ENCODE measurements around the gene PLCZ1.
"Not testable (repeated sequence)": the region's sequence is repeated elsewhere in the genome, so short reads cannot be mapped to it uniquely, and the experiment has no call there.

Gene PLCZ1

DNA sequence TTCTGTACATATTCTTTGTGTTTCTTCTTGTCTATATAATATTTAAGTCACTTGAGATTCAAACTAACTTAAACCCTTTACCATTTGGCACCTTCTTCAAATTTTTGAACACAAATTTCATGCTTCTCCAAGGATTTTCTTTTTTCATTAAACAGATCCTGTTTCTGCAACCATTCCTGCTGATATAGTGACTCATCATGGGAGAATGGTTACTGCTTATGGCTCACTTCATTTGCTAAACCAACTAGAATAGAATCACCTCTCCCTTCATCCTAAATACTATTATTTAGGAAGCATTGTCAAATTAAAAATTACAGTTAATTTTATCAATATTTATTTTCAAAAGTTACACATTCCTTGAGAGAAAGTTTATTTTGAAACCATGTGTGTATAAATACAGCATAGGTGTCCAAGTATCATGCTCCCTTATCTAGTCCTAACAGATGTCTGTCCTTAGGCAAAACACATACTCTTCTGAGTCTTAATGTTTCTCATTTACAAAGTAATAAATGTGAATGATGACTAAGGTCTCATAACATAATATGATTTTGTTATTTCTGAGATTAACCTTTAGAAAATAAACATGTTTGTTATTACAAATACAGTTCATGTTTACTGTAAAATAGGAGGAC is 40.7 kb downstream of the PLCZ1 start:
- no peak for DNase-seq

DNA sequence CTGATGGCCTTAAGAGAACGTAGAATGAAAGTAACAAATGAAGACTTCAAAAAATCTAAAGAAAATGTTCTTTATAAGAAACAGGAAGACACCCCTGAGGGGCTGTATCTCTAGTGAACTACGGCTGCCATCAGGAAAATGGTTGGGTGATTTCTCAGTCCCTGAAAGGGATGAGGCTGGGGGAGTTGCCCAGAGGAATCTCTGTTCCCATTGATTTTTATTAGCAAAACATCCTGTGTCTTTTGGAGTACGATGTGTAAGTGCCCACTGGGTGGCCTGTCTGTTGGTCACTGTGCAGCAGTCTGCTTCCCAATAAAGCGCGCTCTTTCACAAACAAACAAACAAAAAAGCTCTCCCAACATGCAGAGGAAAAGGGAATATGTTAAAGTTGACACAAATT is 43.8 kb downstream of the PLCZ1 start:
- DNase-seq, result not testable (repeated sequence)

DNA sequence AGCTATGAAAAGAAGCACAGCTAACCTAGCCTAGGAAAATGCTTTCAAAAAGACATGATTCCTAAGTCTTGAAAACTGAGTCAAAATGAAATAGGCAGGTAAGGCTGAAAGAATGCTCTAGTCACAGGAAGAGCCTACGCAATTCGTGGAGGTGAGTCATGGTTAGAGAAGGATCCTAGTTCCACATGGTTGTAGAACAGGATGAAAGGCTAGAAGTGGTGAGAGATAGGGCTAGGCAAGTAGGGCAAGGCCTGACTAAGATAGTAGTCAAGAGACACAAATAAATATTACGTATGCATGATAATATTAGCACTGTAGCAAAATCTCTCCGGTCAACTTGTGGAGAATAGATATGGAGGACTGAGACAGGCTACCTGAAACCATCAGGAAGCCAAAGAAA is 47.2 kb downstream of the PLCZ1 start:
- DNase-seq, result no peak

DNA sequence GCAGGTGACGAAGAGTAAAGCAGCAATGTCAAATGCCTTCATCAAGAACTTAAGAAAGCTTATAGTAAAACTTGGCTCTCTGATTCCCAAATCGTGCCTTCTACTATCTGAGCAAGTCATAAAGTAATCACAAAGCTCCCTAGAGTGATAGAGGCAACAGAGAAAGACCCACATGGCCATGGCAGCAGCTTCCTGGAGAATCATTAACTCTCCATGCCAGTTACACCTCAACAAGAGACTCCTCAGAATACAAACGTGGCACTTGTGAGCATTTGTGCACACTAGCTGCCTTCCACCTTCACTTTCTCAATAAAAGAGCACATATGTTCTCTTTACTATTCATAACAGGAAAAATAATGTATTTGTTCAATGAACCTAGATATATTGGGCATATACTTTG is 48.0 kb downstream of the PLCZ1 start:
- no peak for DNase-seq

DNA sequence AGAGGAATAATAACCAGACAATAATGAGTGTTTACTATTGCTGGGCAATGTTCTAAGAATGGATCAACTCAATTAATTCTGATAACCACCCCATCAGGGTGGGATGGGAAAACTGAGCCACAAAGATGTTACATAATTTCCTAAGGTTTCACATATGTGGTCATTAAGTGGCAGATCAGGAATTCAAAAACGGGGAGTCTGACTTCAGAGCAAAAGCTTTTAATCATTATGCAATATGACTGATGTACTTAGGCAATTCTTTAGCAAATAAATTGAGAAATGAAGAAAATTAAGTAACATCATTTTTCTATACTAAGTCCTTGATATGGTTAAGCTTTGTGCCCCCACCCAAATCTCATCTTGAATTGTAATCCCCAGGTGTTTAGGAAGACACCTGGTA is 53.4 kb downstream of the PLCZ1 start:
- no peak for DNase-seq

DNA sequence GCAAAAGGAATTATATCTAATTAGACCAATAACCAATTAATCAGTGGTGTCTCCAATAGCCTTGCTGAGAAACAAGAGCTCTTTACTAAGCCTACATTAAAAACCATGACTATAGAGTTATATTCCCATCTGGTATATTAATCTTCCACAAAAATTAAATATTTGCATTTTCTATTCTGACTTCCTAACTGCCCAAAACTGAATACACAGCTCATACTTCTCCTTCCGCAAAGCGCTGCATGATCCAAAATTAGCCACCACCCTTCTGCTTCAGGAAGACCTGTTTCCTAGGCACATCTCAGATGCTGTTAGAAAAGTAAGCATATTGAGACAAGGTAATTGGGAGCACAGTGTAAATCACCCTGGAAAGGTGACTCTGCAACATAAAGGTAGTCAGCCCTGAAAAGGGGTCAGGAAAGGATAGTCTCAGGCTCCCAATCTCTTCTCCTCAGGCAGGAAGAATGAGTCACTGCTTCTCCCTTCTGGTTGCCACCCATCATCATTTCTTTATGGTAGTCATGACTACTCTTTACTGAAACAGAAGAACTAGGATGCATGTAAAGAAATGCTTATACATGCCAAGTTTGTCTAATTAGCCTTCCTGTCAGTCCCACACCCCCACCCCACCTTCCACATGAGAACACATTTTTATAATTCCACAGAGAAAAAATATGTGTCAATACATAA is 54.3 kb downstream of the PLCZ1 start:
- DNase-seq, result no peak

DNA sequence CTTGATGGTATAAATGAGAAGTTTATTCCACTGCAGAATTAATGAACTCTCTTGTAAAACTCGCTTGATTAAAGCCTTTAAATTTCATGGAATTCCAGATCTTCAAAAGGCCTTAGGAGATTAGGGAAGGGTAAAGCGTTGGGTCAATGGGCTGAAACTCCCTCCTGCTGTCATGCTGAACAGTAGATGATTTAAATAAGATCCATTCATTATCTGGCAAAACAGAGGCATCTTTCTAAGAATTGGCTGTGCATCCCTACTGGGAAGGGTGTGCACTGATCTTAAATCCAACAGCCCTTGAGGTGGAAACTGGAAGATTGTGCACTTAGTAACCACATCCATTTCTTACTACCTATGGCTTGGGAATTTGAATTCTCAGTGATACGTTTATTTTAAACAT is 56.0 kb downstream of the PLCZ1 start:
- DNase-seq, result no peak

DNA sequence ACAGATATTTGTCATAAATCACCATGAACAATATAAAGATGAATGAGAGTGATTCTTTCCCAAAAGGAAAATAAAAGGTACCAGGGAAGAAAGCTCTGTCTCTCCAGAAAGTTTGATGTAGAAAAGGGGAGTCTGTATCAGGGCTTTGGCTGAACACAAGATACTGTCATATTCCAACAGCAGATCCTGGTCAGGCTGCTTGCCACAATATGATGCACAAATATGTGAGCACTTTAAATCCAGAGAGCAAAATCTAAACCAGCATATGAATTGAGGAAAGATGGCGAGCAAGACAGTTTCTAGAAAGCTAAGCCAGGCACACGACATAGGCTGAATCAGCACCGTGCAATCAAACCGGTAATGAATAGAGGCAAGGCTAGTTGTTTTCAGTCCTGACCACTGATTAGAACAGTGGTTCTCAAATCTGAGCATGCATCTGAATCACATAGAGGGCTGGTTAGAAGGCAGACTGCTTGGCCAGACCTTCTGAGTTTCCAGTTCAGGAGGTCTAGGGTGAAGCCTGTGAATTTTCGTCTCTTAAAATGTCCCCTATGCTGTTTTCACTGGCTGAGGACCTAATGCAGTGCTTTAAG is 60.7 kb downstream of the PLCZ1 start:
- no peak for DNase-seq

DNA sequence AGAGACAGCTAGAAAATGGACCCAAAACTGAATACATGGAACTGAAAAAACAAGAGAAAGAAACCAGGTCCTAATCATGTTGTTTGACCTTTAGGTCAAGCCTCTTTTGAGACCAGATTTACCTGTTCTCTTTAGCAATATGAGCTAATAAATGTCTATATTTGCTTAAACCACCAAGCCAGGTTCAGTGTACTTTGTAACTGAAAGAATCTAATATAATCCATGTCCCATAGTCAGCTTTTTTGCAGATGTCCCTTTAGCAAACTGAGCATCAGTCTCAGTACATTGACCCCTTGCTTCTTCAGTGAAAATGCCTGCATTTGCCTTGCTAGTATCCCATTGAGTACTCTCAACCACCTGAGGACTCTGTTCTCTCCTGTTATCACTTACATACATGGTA is 61.7 kb downstream of the PLCZ1 start:
- no peak for DNase-seq

DNA sequence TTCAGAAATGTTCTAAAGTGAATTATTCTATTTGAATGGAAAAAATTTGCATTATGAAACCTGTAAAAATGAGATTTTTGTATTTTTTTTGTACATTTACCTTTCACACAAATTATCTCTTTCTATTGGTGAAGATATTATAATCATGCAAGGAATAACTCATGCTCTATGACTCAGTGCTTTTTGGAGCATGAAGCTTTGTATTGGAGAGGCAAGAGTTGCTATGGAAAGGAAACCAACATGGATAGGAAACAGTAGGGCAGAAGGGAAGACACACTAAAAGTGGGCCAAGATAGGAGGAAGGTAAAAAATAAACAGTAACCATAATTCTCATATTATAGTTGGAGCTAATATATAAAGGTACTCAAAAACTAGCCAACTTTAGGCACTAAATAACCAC is 79.0 kb downstream of the PLCZ1 start:
- DNase-seq, result no peak

DNA sequence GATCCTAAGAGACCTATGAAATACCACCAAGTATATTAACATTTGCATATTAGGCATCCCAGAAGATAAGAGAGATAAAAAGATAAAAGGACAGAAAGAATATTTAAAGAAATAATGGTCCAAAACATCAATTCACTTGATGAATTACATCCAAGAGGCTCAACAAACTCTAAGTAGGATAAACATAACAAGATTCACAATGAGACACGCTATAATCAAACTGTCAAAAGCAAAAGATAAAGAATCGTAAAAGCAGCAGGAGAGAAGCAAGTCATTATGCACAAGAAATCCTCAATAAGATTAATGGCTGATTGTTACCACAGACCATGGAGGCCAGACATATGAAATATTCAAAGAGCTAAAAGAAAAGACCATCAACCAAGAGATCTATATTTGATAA is 79.6 kb downstream of the PLCZ1 start:
- DNase-seq, result no peak

DNA sequence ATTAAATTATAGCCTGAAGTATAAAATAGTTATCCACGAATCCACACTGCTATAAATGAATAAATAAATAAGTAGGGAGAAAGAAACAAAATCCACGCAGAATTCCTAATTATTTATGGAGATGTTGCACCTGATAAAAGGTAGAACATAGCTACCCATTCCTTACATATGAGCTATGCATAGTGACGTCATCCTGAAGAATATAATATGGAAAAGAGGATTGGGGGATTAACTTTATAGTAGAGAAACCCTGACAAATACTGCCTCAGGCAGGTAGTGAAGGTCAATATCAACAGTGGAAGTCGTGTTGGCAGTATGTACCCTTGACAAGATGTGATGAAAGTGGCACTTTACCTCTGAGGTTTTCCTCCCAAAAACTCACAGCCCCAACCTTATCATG is 82.5 kb downstream of the PLCZ1 start:
- no peak for DNase-seq

DNA sequence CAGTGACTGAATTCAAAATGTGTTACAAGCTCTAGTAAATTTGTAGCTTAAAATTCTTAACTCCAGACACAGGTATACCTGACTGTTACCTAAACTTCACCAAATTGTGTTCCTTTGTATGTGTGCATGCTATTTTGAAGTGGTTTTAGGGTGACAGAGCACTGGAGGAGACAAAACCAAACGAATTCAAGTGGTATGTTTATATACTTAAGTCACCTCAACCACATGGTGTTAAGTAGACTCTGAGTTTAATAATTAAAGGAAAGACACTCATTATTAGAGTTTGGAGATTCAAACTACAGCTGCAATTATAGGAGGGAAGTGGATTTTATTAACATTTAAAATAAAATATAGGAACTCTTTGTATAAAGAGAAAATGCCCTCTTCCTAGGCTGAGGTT is 84.3 kb downstream of the PLCZ1 start:
- no peak for DNase-seq

DNA sequence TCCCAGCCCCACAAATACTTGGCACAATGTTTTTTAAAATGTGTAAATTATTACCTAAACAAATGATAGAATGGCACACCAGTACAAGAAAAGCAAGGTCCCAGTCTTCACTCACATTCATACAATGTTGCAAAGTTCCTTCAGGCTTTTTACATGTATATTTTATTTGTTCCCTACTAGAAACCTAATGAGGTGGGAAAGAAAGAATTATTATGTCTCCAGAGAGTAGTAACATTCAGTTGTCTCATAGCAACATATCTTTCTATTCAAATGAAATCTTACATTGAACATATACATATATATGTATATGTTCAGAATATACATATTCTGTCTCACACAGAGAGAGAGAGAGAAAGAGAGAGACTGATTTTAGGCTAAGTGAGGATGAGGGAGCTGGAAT is 85.2 kb downstream of the PLCZ1 start:
- no peak for DNase-seq

DNA sequence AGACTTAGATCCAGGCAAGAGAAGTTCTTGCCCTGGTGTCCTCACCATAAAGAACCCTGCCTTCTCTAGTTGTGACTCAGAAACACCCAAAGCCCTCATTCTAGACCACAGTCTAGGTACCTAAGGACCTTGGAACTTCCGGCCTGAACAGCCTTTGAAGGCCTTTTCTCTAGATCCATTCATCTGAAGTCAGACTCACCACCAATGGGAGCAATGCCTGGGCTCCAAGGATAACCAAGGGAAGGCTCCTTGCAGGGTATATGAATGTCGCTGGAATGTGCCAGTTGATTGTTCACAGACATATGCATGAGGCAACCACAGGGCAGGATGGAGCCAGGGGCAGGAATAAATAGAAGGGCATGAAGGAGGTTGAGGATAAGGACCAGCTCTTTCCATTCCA is 86.3 kb downstream of the PLCZ1 start:
- no peak for DNase-seq

DNA sequence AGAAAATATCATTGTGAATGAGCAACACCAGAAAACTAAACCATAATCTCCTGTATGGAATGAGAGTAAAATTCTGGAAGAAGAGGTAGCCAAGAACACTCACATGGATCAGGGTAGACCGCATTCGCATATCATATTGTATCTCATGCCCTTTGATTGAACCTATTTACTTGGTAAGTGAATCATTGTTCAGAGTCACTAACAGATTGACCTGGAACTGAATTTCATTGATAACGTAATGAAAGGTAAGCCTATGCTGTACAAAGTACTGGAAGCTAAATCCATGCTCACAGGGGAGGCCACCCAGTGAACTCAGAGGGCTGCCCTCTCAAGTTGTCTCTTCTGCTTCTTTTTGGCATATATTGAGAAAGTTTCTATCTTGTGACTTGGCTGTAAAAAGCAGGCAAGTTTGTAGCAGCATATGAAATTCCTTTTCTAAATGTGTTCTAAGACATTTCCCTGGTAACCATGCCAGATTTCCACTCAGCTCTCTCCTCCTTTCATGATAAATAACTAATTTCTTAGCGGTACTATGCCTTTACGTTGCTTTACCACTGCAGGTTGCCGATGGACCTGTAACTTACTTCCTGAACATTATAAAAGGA is 91.4 kb downstream of the PLCZ1 start:
- DNase-seq, result no peak

DNA sequence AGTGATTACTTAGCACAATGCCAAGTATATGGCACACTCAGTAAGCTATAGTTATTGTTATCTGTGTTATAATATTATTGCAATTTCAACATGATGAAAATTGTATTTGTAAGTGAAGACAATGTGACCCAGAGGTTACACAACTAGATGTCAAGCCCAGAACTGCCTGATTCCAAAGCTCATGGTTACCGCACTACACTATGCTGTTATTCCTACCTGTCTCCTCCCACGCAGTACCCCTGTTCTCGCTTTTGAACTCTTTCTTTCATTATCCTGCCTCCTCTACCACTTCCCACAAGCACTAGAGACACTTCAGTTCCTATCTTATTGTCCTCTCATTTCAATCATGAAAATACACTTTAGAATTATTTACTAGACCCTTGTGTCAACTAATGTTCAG is 93.2 kb downstream of the PLCZ1 start:
- DNase-seq, result no peak

DNA sequence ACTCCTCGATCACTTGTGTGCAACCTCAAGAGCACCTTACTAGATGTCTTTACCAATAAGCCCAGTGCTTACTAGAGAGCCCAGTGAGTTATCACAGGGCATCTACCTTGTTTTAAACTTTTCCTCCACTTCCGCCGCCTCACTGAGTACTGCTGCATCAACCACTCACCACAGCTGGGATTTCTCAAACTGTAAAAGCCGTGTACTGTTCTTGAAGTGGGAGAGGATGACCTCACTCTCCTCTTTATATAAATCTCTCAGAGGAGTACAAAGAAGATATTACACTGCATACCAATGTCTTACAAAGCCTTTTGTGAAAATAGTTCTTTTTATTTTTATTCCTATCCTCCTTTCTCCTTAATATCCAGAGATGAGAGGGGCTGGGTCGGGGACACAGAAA is 94.1 kb downstream of the PLCZ1 start:
- no peak for DNase-seq

DNA sequence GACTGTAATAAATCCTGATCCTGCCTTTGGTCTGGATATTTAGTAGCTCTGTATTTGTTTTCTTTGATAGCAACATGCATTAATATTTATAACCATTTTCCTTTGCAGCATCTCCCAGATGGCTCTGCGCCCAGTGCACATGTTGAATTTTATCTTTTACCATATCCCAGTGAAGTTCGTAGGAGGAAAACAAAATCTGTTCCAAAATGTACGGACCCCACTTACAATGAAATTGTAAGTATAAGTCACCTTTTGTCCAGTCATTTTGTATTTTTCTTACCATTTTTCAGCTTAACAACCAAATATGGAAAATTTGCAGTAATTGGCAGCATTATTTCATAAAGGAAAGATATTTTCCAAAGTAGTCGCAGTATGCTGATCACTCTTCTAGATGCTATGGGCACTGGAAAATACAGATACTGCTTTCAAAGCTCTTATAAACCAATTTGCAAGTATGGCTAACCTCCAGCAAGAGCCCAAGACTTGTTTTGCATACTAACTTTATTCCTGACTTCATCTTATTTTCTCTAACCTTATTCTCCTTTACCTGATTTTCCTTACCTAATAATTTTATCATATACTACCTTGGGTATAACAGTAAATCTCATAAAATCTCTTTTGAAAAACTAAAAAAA is 97.4 kb downstream of the PLCZ1 start:
- no peak for DNase-seq

DNA sequence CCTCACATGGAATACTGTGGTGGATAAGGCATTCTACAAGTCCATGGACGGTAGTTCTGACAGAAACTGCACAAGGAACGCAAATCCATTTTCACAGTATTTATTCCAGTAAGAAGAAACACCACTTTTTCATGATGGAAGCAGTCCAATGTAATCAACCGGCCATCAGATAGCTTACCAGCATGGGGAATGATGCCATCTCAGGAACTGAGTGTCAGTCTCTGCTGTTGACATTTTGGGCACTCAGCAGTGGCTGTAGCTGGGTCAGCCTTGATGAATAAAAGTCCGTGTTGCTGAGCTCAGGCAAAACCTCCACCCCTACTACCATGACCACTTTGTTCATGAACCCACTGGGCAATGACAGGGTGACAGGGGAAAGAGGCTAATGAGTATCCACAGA is 103.4 kb downstream of the PLCZ1 start:
- no peak for DNase-seq

All from CD4-positive, alpha-beta T cell treated with Interleukin-17A for 1 hour (primary cell).